CD4-positive, alpha-beta memory T cell (primary cell): ENCODE data around the gene FAM171A1. TPM values are rescaled to one million over a fixed set of nuclear protein-coding genes. Genes with fewer than 3 reads are reported as not detected.
"Not testable (repeated sequence)": the region's sequence is repeated elsewhere in the genome, so short reads cannot be mapped to it uniquely, and the experiment has no call there.

Experiments
- CTCF ChIA-PET: fragments of 350-600 bp; sonication (Branson Sonifier 250); formaldehyde crosslinking; loops from one replicate; lab custom pipeline; 2021; ENCODE audit warnings: inconsistent platforms; ENCODE audit not compliant: partially characterized antibody; lab: Charles Lee
- POLR2A ChIA-PET: fragments of 350-600 bp; sonication (Branson Sonifier 250); formaldehyde crosslinking; loops from one replicate; lab custom pipeline; 2021; ENCODE audit not compliant: partially characterized antibody; lab: Charles Lee
- DNase-seq, 5 donors: peaks; one replicate each; pipeline versions ENCODE4 v3.0.0 to v3.0.0-alpha.2; 2020 to 2022; ENCODE audit warnings: mixed read lengths in 1 of 5
- H3K27ac ChIP-seq: one replicate; pipeline ENCODE4 v1.7.0; 2013; ENCODE audit warnings: low read depth, low read length
- H3K27me3 ChIP-seq: 2 replicates; pipeline ENCODE4 v1.7.0; 2013; ENCODE audit warnings: mild to moderate bottlenecking, low read length, moderate library complexity; ENCODE audit not compliant: insufficient read depth
- H3K36me3 ChIP-seq: 2 replicates; pipeline ENCODE4 v1.7.0; 2013; ENCODE audit warnings: mild to moderate bottlenecking, low read length, moderate library complexity; ENCODE audit not compliant: insufficient read depth
- H3K4me1 ChIP-seq: 2 replicates; pipeline ENCODE4 v1.7.0; 2013; ENCODE audit warnings: mild to moderate bottlenecking, low read length, moderate library complexity; ENCODE audit not compliant: insufficient read depth
- H3K4me3 ChIP-seq, 2 donors: one replicate each; pipeline ENCODE4 v1.7.0; 2013; ENCODE audit warnings: low read length in 2 of 2, mild to moderate bottlenecking in 1 of 2
- H3K9me3 ChIP-seq, 2 donors: one replicate each; pipeline ENCODE4 v1.7.0; 2013; ENCODE audit warnings: low read length in 2 of 2, control low read depth in 1 of 2; ENCODE audit not compliant: control insufficient read depth in 1 of 2
- H3K27ac Mint-ChIP-seq, 7 donors: one replicate each; pipeline ENCODE4 v1.8.0; 2020 to 2021; ENCODE audit warnings: mixed read lengths in 7 of 7, mild to moderate bottlenecking in 6 of 7, inconsistent platforms in 3 of 7, moderate library complexity in 3 of 7
- H3K27me3 Mint-ChIP-seq, 2 donors: one replicate each; pipeline ENCODE4 v1.8.0; 2020 to 2021; ENCODE audit warnings: mixed read lengths in 2 of 2
- H3K36me3 Mint-ChIP-seq, 2 donors: one replicate each; pipeline ENCODE4 v1.8.0; 2020 to 2021; ENCODE audit warnings: mixed read lengths in 2 of 2, inconsistent platforms in 1 of 2, mild to moderate bottlenecking in 1 of 2
- H3K4me1 Mint-ChIP-seq, 4 donors: one replicate each; pipeline ENCODE4 v1.8.0; 2020 to 2021; ENCODE audit warnings: mixed read lengths in 4 of 4, mild to moderate bottlenecking in 1 of 4
- H3K4me3 Mint-ChIP-seq, 8 donors: one replicate each; pipeline ENCODE4 v1.8.0; 2020 to 2021; ENCODE audit warnings: mixed read lengths in 8 of 8, mild to moderate bottlenecking in 7 of 8, moderate library complexity in 6 of 8, inconsistent platforms in 3 of 8
- H3K9me3 Mint-ChIP-seq, 8 donors: one replicate each; pipeline ENCODE4 v1.8.0; 2020 to 2021; ENCODE audit warnings: mixed read lengths in 8 of 8, mild to moderate bottlenecking in 5 of 8, inconsistent platforms in 3 of 8, moderate library complexity in 1 of 8
- intact Hi-C: fragments of 100-400 bp; cut with micrococcal nuclease; formaldehyde crosslinking; loops from one replicate; pipeline ENCODE4 v1.15.1; 2023
- polyA plus RNA-seq, 2 donors: library from polyadenylated mRNA; unstranded; fragments of 300-500 nt; fragmentation: Illumina TruSeq; gene quantifications; one replicate each; pipeline ENCODE4 v1.2.3, GENCODE V29; 2021
- total RNA-seq, 2 experiments: library from RNA; stranded (reverse); gene quantifications; one replicate each; pipeline ENCODE4 v1.2.3, GENCODE V29; 2021

FAM171A1 gene
- total and polyA plus RNA-seq, 4 experiments from 2014 or later = 7.1 to 10.6 (median 8.6) TPM

DNA sequence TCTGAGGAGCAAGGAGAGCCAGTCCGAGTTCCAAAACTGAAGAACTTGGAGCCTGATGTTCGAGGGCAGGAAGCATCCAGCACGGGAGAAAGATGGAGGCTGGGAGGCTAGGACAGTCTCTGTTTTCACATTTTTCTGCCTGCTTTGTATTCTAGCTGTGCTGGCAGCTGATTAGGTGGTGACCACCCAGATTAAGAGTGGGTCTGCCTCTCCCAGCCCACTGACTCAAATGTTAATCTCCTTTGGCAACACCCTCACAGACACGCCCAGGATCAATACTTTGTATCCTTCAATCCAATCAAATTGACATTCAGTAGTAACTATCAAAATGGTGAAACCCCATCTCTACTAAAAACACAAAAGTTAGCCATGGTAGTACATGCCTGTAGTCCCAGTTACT lies 163.7 kb downstream of the FAM171A1 start:
- peak overlapping the region; percentile 60 for H3K27ac ChIP-seq
- H3K9me3 ChIP-seq, H3K27me3 ChIP-seq, H3K36me3 Mint-ChIP-seq, H3K9me3 Mint-ChIP-seq, H3K4me3 ChIP-seq, H3K27me3 Mint-ChIP-seq, DNase-seq, H3K36me3 ChIP-seq: not testable (repeated sequence)
- peak overlapping the region; percentile 88 to 99 (median 97) for H3K27ac Mint-ChIP-seq
- H3K4me1 Mint-ChIP-seq = peaks cover 44 to 88% (median 61%) of the 10 kb centered on the region in 4 donors
- intact Hi-C loops = loop anchor here (5.0 kb wide), 1 partner anchor 245 kb away; no protein-coding TSS in a partner anchor
- peaks cover 55% of the 10 kb centered on the region for H3K4me1 ChIP-seq
- CTCF ChIA-PET = interaction anchor here (1.1 to 2.6 kb wide), 5 partner anchors 22 to 101 kb away, joined by 3 to 14 read pairs (median 8); partner anchors contain the start of gene NMT2
- POLR2A ChIA-PET = interaction anchor here (0.7 to 7.3 kb wide), 5 partner anchors 8 to 39 kb away, joined by 4 to 93 read pairs (median 7); partner anchors contain the start of gene NMT2
- peak overlapping the region in 3 of 8 donors; percentile 25 to 93 (median 85) for H3K4me3 Mint-ChIP-seq

DNA sequence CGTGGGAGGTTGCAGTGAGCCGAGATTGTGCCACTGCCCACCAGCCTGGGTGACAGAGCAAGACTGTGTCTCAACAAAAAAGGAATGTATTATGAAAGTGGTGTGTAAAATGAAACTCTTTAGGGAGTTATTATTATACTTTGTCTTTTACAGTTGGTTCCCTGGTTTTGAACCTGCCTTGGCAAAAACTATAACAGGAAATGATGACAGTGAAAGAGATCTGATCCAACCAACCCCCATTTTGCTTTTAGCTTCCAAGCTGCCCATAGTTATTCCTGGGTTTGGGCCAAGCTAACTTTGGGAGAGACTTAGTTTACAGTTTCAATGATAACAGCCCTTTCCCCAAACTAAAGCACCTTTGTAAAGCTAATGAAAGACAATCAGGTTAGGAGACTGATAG lies 168.4 kb downstream of the FAM171A1 start:
- H3K4me3 ChIP-seq = no peak overlapping the region
- intact Hi-C loops = loop anchor here (2.0 kb wide), 1 partner anchor 14 kb away; no protein-coding TSS in a partner anchor
- H3K27me3 ChIP-seq = no peaks in the 10 kb centered on the region
- H3K9me3 Mint-ChIP-seq = no peaks in the 10 kb centered on the region
- H3K36me3 Mint-ChIP-seq = peaks cover 0 to 3% of the 10 kb centered on the region in 2 donors
- H3K9me3 ChIP-seq = no peaks in the 10 kb centered on the region
- DNase-seq = no peak
- peaks cover 16 to 81% (median 51%) of the 10 kb centered on the region in 4 donors for H3K4me1 Mint-ChIP-seq
- ChIA-PET POLR2A (interaction anchor here (1.3 to 4.4 kb wide), 3 partner anchors 12 to 34 kb away, joined by 4 to 21 read pairs (median 4); partner anchors contain the start of gene NMT2), CTCF (interaction anchor here (1.0 to 1.3 kb wide), 3 partner anchors 8 to 17 kb away, joined by 3 to 5 read pairs (median 3); no protein-coding TSS in a partner anchor)
- peaks cover 41% of the 10 kb centered on the region for H3K4me1 ChIP-seq
- H3K27me3 Mint-ChIP-seq = peaks cover 0 to 1% of the 10 kb centered on the region in 2 donors
- no peak overlapping the region for H3K4me3 Mint-ChIP-seq
- no peaks in the 10 kb centered on the region for H3K36me3 ChIP-seq
- H3K27ac Mint-ChIP-seq = peak overlapping the region in 1 of 7 donors; percentile 53
- no peak overlapping the region for H3K27ac ChIP-seq

DNA sequence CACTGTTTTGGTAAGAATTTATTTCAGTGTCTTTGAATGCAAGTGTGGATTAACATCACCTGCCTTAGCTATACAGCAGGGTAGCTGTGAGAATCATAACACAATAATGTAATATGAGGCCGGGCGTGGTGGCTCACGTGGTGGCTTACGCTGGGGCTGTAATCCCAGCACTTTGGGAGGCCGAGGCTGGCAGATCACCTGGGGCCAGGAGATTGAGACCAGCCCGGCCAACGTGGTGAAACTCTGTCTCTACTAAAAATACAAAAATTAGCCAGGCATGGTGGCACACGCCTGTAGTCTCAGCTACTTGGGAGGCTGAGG lies 168.8 kb downstream of the FAM171A1 start:
- not testable (repeated sequence) for H3K36me3 Mint-ChIP-seq, H3K27ac Mint-ChIP-seq, H3K9me3 ChIP-seq, DNase-seq, H3K9me3 Mint-ChIP-seq, H3K36me3 ChIP-seq, H3K27ac ChIP-seq, H3K4me3 ChIP-seq, H3K27me3 Mint-ChIP-seq, H3K4me3 Mint-ChIP-seq, H3K27me3 ChIP-seq
- ChIA-PET POLR2A (interaction anchor here (1.3 to 4.4 kb wide), 3 partner anchors 11 to 33 kb away, joined by 4 to 21 read pairs (median 4); partner anchors contain the start of gene NMT2), CTCF (interaction anchor here (1.1 to 1.5 kb wide), 4 partner anchors 8 to 28 kb away, joined by 3 to 4 read pairs (median 3); no protein-coding TSS in a partner anchor)
- intact Hi-C loops = loop anchor here (2.0 kb wide), 1 partner anchor 13 kb away; no protein-coding TSS in a partner anchor
- H3K4me1 ChIP-seq = peaks cover 41% of the 10 kb centered on the region
- peaks cover 13 to 81% (median 51%) of the 10 kb centered on the region in 4 donors for H3K4me1 Mint-ChIP-seq

DNA sequence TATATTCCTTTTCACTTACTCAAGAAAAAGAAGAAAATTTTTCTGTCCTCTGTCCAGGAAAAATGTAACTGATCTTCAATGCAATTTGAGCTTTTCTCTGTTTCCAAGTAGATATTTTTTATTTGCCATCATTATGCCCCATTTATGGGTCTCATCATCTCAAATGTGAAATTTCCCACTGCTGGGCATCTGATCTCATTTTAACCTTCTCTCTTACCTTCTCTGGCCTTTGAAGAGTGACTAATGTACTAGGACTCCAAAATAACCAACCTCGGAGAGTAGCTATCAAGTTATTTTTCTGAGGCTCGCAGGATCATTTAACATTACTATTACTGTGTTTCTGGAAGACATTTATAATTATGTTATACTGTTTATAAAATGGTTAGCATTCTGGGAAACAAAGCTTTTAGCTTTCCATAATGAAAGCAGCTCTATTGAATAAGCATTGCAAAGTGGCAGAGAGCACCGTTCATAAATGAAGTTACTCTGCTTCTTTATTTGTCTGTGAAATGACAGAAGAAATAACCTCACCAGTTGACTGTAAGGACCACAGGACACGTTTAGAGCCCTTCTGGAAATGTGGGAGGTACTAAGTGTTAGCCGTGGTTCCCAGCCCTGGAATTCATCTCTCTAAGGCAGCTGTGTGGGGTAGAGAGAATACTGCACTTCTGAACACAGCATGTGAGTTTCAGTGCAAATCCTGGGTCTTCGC lies 169.3 kb downstream of the FAM171A1 start:
- Mint-ChIP-seq H3K27ac (peak overlapping the region in 1 of 7 donors; percentile 55), H3K4me1 (peaks cover 15 to 81% (median 52%) of the 10 kb centered on the region in 4 donors), H3K27me3 (peaks cover 0 to 1% of the 10 kb centered on the region in 2 donors), H3K36me3 (peaks cover 0 to 3% of the 10 kb centered on the region in 2 donors), H3K4me3 (no peak overlapping the region), H3K9me3 (no peaks in the 10 kb centered on the region)
- no peak overlapping the region for H3K4me3 ChIP-seq
- no peaks in the 10 kb centered on the region for H3K36me3 ChIP-seq
- H3K27ac ChIP-seq = no peak overlapping the region
- intact Hi-C loops = loop anchor here (2.0 kb wide), 1 partner anchor 13 kb away; no protein-coding TSS in a partner anchor
- DNase-seq = no peak
- H3K9me3 ChIP-seq = no peaks in the 10 kb centered on the region
- no peaks in the 10 kb centered on the region for H3K27me3 ChIP-seq
- POLR2A ChIA-PET = interaction anchor here (1.3 to 4.4 kb wide), 3 partner anchors 11 to 33 kb away, joined by 4 to 21 read pairs (median 4); partner anchors contain the start of gene NMT2
- CTCF ChIA-PET = interaction anchor here (1.1 to 1.6 kb wide), 4 partner anchors 8 to 28 kb away, joined by 3 to 4 read pairs (median 3); no protein-coding TSS in a partner anchor
- peaks cover 43% of the 10 kb centered on the region for H3K4me1 ChIP-seq

DNA sequence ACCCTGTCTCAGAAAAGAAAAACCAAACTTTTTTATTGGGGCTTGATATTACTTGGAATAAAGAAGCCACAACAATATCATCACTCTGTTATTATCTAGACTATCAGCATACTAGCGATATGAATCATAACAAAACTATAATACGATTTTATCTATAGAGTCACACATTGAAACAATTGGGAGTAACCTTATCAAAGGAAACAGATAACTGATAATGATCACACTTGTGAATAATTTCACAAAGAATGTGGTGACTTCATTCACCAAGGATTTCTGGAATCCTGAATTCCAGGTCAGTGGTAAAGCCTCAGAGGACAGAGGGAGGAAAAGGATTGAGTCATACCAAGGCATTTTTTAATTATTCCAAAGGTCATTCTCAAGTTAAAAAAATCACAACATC lies 170.5 kb downstream of the FAM171A1 start:
- CTCF ChIA-PET = interaction anchor here (1.4 to 1.6 kb wide), 3 partner anchors 9 to 16 kb away, joined by 3 to 4 read pairs (median 3); no protein-coding TSS in a partner anchor

DNA sequence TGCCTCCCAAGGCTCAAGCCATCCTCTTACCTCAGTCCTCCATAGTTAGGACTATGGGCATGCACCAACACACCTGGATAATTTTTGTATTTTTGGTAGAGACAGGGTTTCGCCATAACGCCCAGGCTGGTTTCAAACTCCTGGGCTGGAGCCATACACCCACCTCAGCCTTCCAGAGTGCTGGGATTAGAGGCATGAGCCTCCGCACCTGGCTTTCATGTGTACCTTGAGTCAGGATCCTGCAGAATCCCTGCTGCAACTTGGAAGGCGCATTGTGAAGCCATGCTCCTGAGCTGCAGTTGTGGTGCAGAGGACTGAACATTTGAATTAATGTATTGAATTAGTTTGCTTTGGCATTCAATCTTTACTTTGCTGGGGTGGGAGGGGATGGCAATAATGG lies 173.2 kb downstream of the FAM171A1 start:
- POLR2A ChIA-PET = interaction anchor here (0.7 to 2.7 kb wide), 7 partner anchors 9 to 31 kb away, joined by 3 to 26 read pairs (median 5); partner anchors contain the start of gene NMT2
- H3K27ac ChIP-seq = no peak overlapping the region

More for the DNA sequence above, 170.5 kb downstream of the FAM171A1 start:
- intact Hi-C loops = no loop called here
- Mint-ChIP-seq H3K4me3 (peak overlapping the region in 2 of 8 donors; percentile 10 to 20), H3K4me1 (peaks cover 9 to 81% (median 48%) of the 10 kb centered on the region in 4 donors), H3K27me3 (peaks cover 0 to 1% of the 10 kb centered on the region in 2 donors), H3K27ac (peak overlapping the region in 3 of 7 donors; percentile 3 to 50 (median 32)), H3K9me3 (no peaks in the 10 kb centered on the region), H3K36me3 (peaks cover 0 to 3% of the 10 kb centered on the region in 2 donors)
- POLR2A ChIA-PET = interaction anchor here (4.4 kb wide), 1 partner anchor 32 kb away, joined by 21 read pairs; the partner anchor contains the start of gene NMT2
- no peak overlapping the region for H3K27ac ChIP-seq
- peaks cover 43% of the 10 kb centered on the region for H3K4me1 ChIP-seq
- no peak overlapping the region for H3K4me3 ChIP-seq
- no peaks in the 10 kb centered on the region for H3K36me3 ChIP-seq
- DNase-seq = no peak
- H3K9me3 ChIP-seq = no peaks in the 10 kb centered on the region
- no peaks in the 10 kb centered on the region for H3K27me3 ChIP-seq

More for the DNA sequence above, 173.2 kb downstream of the FAM171A1 start:
- H3K36me3 ChIP-seq = no peaks in the 10 kb centered on the region
- Mint-ChIP-seq H3K27ac (peak overlapping the region in 3 of 7 donors; percentile 52 to 80 (median 78)), H3K9me3 (no peaks in the 10 kb centered on the region), H3K27me3 (peaks cover 0 to 1% of the 10 kb centered on the region in 2 donors), H3K36me3 (peaks cover 0 to 3% of the 10 kb centered on the region in 2 donors), H3K4me3 (peak overlapping the region in 3 of 8 donors; percentile 75 to 85 (median 83)), H3K4me1 (peaks cover 7 to 67% (median 38%) of the 10 kb centered on the region in 4 donors)
- H3K27me3 ChIP-seq = no peaks in the 10 kb centered on the region
- peaks cover 43% of the 10 kb centered on the region for H3K4me1 ChIP-seq
- DNase-seq = no peak
- no peaks in the 10 kb centered on the region for H3K9me3 ChIP-seq
- intact Hi-C loops = loop anchor here (1.0 kb wide), 2 partner anchors 11 to 29 kb away; no protein-coding TSS in a partner anchor
- CTCF ChIA-PET = interaction anchor here (0.9 to 1.6 kb wide), 5 partner anchors 11 to 35 kb away, joined by 3 to 6 read pairs (median 5); no protein-coding TSS in a partner anchor
- H3K4me3 ChIP-seq = no peak overlapping the region
